Caki2 (cell line): ENCODE results near the gene RBBP6. TPM values are rescaled to one million over a fixed set of nuclear protein-coding genes. Genes with fewer than 3 reads are reported as not detected.
A peak's percentile ranks its signal among the peaks of the same experiment; 100 is the strongest.
"Not testable (repeated sequence)": the region's sequence is repeated elsewhere in the genome, so short reads cannot be mapped to it uniquely, and the experiment has no call there.

Source experiments
- DNase-seq: peaks from one replicate; pipeline ENCODE4 v3.0.0-alpha.2; 2015; ENCODE audit warnings: low read depth
- in situ Hi-C: cut with HindIII; loops from 2 replicates; pipeline ENCODE4 v1.10.0; 2016; ENCODE audit warnings: low sequenced_read_pairs, low pct_unique_long_range_greater_than_20kb, mixed read lengths
- total RNA-seq: library from RNA; depleted of rRNA; stranded (reverse); fragments of >200 nt; shearing (Covaris generic); gene quantifications from 2 replicates; pipeline ENCODE4 v1.2.3, GENCODE V29; 2014; ENCODE audit warnings: low replicate concordance; rRNA removed

Gene RBBP6
- total RNA-seq, 1 experiment from 2014 or later = 14.6 TPM

DNA sequence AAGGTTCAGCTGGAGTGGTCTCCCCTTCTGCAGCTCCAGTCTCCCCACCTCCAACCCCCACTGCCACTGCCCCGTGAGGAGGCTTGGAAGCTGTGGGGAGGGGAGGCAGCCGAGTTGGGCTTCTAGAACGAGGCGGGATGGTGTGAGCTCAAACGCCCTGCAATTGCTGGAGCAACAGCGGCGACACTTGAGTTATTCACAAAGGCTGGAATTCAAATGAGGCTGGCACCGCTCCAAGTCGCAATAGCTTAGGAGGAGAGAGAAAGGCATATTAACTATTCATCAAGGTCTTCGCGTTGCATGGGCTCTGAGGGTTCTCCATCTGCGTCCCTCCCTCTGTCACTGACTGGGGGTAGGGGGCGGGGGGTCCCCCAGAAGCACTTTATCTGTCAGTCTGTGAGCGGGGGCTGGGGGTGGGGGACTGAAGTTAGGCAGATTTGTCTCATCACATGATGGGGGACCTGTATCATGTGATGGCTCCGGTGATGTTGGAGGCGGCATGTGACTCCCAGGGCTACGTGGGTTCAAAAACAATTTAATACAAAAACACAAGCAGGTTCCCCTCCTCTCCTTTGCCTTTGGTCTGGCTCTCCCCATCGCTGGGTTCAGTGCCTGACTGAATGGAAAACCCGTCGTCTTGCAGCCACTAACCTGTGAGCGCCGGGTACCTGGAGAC lies 70.5 kb downstream of the RBBP6 start:
- in situ Hi-C loops = no loop called here
- DNase-seq = peak; percentile 49

- no peak for DNase-seq
- in situ Hi-C loops = no loop called here
Observed at GRCh38 chr16:24610416-24610755, 71.0 kb downstream of the RBBP6 start.

GRCh38 chr16:24611310-24611709 lies 71.9 kb downstream of the RBBP6 start:
- in situ Hi-C loops = no loop called here
- DNase-seq = no peak

DNA sequence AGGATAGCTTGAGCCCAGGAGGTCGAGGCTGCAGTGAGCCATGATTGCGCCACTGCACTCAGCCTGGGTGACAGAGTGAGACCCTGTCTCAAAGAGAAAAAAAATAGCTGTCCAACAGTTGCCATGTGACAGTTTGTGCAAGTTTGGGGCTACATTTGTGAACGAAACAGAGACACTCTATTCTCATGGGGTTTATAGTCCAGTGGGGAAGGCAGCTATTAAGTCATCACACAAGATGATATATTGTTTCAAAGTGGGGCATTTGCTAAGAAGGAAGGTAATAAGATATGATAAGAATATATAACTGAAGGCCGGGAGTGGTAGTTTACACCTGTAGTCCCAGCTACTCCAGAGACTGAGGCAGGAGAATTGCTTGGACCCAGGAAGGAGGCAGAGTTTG lies 73.3 kb downstream of the RBBP6 start:
- DNase-seq = no peak
- in situ Hi-C loops = no loop called here

DNA sequence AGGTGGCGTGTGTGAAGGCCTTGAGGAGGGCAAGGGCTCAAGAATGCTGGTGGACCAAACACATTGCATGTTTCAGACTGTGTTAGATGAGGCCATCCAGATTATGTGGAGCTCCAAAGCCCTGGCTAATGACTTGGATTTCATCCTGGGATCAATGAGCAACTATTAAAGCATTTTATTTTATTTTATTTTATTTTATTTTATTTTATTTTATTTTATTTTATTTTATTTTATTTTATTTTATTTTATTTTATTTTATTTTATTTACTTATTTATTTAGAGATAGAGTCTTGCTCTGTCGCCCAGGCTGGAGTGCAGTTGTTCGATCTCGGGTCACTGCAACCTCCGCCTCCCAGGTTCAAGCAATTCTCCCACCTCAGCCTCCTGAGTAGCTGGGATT lies 73.9 kb downstream of the RBBP6 start:
- DNase-seq, in situ Hi-C loops: not testable (repeated sequence)

GRCh38 chr16:24617502-24617901 lies 78.1 kb downstream of the RBBP6 start:
- in situ Hi-C loops = no loop called here
- no peak for DNase-seq

Other genes starting within 250 kb of the RBBP6 start
- 6.2 and 12.2 TPM in 2 replicates for gene TNRC6A, start 190.1 kb downstream of the RBBP6 start, total RNA-seq